Esophagus (tissue), 2 donors: ENCODE data around the gene SORL1. TPM values are rescaled to one million over a fixed set of nuclear protein-coding genes. Genes with fewer than 3 reads are reported as not detected.

Source experiments
- H3K27ac ChIP-seq, 2 donors: one replicate each; pipeline ENCODE4 v1.5.1; 2013; ENCODE audit warnings: low read depth in 2 of 2, mild to moderate bottlenecking in 2 of 2, inconsistent platforms in 1 of 2, low read length in 1 of 2, moderate library complexity in 1 of 2
- H3K27me3 ChIP-seq, 2 donors: one replicate each; pipeline ENCODE4 v1.6.1; 2013; ENCODE audit warnings: low read length in 2 of 2, control low read depth in 1 of 2, mild to moderate bottlenecking in 1 of 2; ENCODE audit not compliant: insufficient read depth in 2 of 2, control insufficient read depth in 1 of 2
- H3K36me3 ChIP-seq, 2 donors: one replicate each; pipeline ENCODE4 v1.6.1; 2013; ENCODE audit warnings: low read length in 1 of 2; ENCODE audit not compliant: control insufficient read depth in 2 of 2, insufficient read depth in 2 of 2
- H3K4me1 ChIP-seq, 2 donors: one replicate each; pipeline ENCODE4 v1.6.1; 2013; ENCODE audit warnings: low read length in 1 of 2; ENCODE audit not compliant: control insufficient read depth in 2 of 2, insufficient read depth in 2 of 2
- H3K4me3 ChIP-seq, 2 donors: one replicate each; pipeline ENCODE4 v1.5.1; 2013; ENCODE audit warnings: low read length in 2 of 2, mild to moderate bottlenecking in 2 of 2, low read depth in 1 of 2, moderate library complexity in 1 of 2
- H3K9me3 ChIP-seq, 2 donors: one replicate each; pipeline ENCODE4 v1.6.1; 2013; ENCODE audit warnings: mild to moderate bottlenecking in 2 of 2, low read depth in 1 of 2, low read length in 1 of 2, moderate library complexity in 1 of 2; ENCODE audit not compliant: control insufficient read depth in 2 of 2, insufficient read depth in 1 of 2
- WGBS, 2 donors: extraction: QIAGEN DNeasy Blood & Tissue Kit; methylation state at CpG; one replicate each; pipeline ENCODE4 v1.1.7; 2013; 5-methylcytosine and 5-hydroxymethylcytosine counted together
- polyA plus RNA-seq, 2 donors: library from polyadenylated mRNA; stranded (reverse); fragments of 200-250 nt; gene quantifications; one replicate each; pipeline ENCODE4 v1.2.3, GENCODE V29; 2013
- donor health status: healthy with polysubstance abuse.
- donor health status: Bipolar disorder and iron deficiency.

Gene SORL1
- polyA plus RNA-seq, 2 donors = 2.5 to 3.0 TPM

DNA sequence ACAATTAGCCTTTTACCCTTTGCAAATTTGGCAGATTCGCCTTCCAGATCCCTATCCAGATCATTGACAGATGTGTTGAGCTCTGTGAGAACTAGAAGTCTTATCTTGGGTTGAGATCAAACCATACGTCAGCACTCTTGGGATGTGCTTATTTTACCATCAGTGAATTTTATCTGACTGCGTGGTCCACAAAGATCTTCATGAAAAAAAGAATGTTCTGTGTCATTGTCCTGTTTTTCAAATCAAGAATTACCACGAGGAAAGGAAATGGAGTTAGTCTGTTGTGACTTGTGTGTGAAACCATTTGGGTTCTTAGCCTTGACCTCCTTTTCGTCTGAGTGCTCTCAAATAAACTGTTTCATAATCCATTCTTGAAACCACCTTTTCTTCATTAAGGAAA is 86.9 kb downstream of the SORL1 start:
- WGBS, 2 donors = 72 to 76% methylated on average over 5 of the region's 5 CpGs
- Histone ChIP-seq H3K27me3 (no peaks in the 10 kb centered on the region), H3K36me3 (peaks cover 0 to 4% of the 10 kb centered on the region in 2 donors), H3K4me1 (no peaks in the 10 kb centered on the region), H3K9me3 (no peaks in the 10 kb centered on the region), H3K4me3 (no peak overlapping the region), H3K27ac (no peak overlapping the region)

DNA sequence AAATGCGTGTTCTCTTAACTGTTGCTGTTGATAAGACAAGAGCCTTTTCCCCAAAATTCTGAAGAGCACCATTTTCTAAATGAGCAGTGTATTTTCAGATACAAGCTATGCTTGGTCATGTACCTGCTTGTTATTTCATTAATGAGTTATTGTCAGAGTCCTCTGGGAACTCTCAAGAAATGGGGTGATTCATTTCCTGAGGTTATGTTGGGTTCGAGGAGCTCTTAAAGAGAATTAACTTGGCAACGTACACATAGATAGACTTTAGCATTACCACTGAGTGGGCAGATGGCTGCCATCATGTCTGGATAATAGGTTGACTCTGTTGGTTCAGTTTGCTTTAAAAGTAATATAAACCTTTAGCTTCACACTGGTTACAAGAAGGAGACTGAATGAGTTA is 88.5 kb downstream of the SORL1 start:
- 45 to 60% methylated on average over 3 of the region's 3 CpGs for WGBS, 2 donors

DNA sequence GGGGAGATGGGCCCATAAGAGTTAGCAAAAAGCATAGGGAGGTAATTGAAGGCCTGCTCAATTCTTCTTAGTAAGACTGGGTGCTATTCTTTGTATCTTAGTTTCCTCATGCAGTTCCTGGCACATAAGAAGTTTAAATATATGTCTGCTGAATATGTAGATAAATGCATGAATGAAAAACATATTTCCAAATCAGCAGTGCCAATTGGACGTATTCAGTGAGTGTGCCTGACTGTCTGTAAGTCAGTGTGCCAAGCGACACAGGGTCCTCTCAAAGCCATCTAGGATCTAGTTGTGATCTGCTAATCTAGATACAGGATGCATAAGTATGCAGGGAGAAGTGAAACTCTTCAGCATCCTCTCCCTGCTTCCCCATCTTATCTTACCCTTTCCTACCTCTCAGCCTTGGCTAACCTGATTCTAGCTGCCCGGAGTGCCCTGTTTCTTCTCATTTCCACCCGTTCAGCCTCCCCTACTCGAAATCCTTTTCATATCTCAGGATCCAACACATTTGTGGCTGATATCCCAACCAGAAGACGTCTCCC is 91.8 kb downstream of the SORL1 start:
- Histone ChIP-seq H3K27ac (no peak overlapping the region), H3K9me3 (no peaks in the 10 kb centered on the region), H3K27me3 (no peaks in the 10 kb centered on the region), H3K4me3 (no peak overlapping the region), H3K4me1 (no peaks in the 10 kb centered on the region), H3K36me3 (peaks cover 0 to 13% of the 10 kb centered on the region in 2 donors)
- whole genome bisulfite sequencing, 2 donors = 90 to 91% methylated on average over 6 of the region's 6 CpGs

More for the DNA sequence above, 88.5 kb downstream of the SORL1 start:
- no peak overlapping the region for H3K27ac ChIP-seq
- no peaks in the 10 kb centered on the region for H3K4me1 ChIP-seq
- peaks cover 0 to 7% of the 10 kb centered on the region in 2 donors for H3K36me3 ChIP-seq
- H3K9me3 ChIP-seq = no peaks in the 10 kb centered on the region
- H3K27me3 ChIP-seq = no peaks in the 10 kb centered on the region
- H3K4me3 ChIP-seq = no peak overlapping the region

- no peaks in the 10 kb centered on the region for H3K27me3 ChIP-seq
- H3K4me1 ChIP-seq = no peaks in the 10 kb centered on the region
- H3K4me3 ChIP-seq = no peak overlapping the region
- peaks cover 0 to 13% of the 10 kb centered on the region in 2 donors for H3K36me3 ChIP-seq
- WGBS, 2 donors = 85 to 88% methylated on average over 7 of the region's 7 CpGs
- H3K9me3 ChIP-seq = no peaks in the 10 kb centered on the region
- H3K27ac ChIP-seq = no peak overlapping the region
Observed at GRCh38 chr11:121544956-121545355, 92.8 kb downstream of the SORL1 start.

- Histone ChIP-seq H3K4me1 (no peaks in the 10 kb centered on the region), H3K27me3 (no peaks in the 10 kb centered on the region)
- 79 to 91% methylated on average over 3 of the region's 3 CpGs for WGBS, 2 donors
Observed at GRCh38 chr11:121547574-121547973, 95.5 kb downstream of the SORL1 start.

GRCh38 chr11:121550247-121551030 is 98.3 kb downstream of the SORL1 start:
- no peaks in the 10 kb centered on the region for H3K9me3 ChIP-seq
- H3K36me3 ChIP-seq = peaks cover 0 to 9% of the 10 kb centered on the region in 2 donors
- H3K4me1 ChIP-seq = no peaks in the 10 kb centered on the region
- no peak overlapping the region for H3K27ac ChIP-seq
- H3K4me3 ChIP-seq = no peak overlapping the region
- no peaks in the 10 kb centered on the region for H3K27me3 ChIP-seq
- WGBS, 2 donors = 68 to 72% methylated on average over 10 of the region's 10 CpGs

More at GRCh38 chr11:121547574-121547973, 95.5 kb downstream of the SORL1 start:
- H3K27ac ChIP-seq = no peak overlapping the region
- no peak overlapping the region for H3K4me3 ChIP-seq
- H3K36me3 ChIP-seq = peaks cover 0 to 13% of the 10 kb centered on the region in 2 donors
- H3K9me3 ChIP-seq = no peaks in the 10 kb centered on the region

DNA sequence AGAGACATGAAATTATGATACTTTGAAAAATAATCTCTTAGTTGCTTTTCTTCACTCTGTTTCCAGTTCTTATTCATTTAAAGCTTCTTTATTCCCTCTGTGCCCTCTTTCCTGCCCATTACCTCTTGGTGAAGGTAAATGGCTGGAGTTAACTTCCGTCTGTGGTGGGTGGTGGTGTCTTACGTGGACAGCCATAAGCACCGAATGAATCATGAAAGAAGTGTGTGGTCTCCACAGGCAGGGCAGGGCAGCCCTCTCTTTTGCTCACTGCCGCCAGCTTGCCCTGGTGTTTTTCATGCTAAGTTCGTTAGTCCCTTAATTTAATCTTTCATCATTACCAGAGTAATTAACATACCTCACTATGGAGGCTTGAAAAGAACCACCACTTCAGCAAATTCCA is 99.3 kb downstream of the SORL1 start:
- WGBS, 2 donors = 89 to 93% methylated on average over 5 of the region's 5 CpGs
- Histone ChIP-seq H3K36me3 (peaks cover 0 to 15% of the 10 kb centered on the region in 2 donors), H3K4me3 (no peak overlapping the region), H3K27ac (no peak overlapping the region), H3K4me1 (no peaks in the 10 kb centered on the region), H3K9me3 (no peaks in the 10 kb centered on the region), H3K27me3 (no peaks in the 10 kb centered on the region)

- no peaks in the 10 kb centered on the region for H3K4me1 ChIP-seq
- 90 to 92% methylated on average over 5 of the region's 5 CpGs for whole genome bisulfite sequencing, 2 donors
- H3K36me3 ChIP-seq = peaks cover 0 to 19% of the 10 kb centered on the region in 2 donors
Observed at GRCh38 chr11:121552154-121552553, 100.0 kb downstream of the SORL1 start.

GRCh38 chr11:121552644-121553043 is 100.5 kb downstream of the SORL1 start:
- no peaks in the 10 kb centered on the region for H3K4me1 ChIP-seq
- no peak overlapping the region for H3K4me3 ChIP-seq
- no peak overlapping the region for H3K27ac ChIP-seq
- H3K27me3 ChIP-seq = no peaks in the 10 kb centered on the region
- 83 to 86% methylated on average over 2 of the region's 2 CpGs for WGBS, 2 donors
- no peaks in the 10 kb centered on the region for H3K9me3 ChIP-seq
- H3K36me3 ChIP-seq = peaks cover 0 to 17% of the 10 kb centered on the region in 2 donors

More at GRCh38 chr11:121552154-121552553, 100.0 kb downstream of the SORL1 start:
- Histone ChIP-seq H3K27ac (no peak overlapping the region), H3K27me3 (no peaks in the 10 kb centered on the region), H3K4me3 (no peak overlapping the region), H3K9me3 (no peaks in the 10 kb centered on the region)
